ENCODE measurements around the gene HHIP.
"Not testable (repeated sequence)": the region's sequence is repeated elsewhere in the genome, so short reads cannot be mapped to it uniquely, and the experiment has no call there.

HHIP gene

DNA sequence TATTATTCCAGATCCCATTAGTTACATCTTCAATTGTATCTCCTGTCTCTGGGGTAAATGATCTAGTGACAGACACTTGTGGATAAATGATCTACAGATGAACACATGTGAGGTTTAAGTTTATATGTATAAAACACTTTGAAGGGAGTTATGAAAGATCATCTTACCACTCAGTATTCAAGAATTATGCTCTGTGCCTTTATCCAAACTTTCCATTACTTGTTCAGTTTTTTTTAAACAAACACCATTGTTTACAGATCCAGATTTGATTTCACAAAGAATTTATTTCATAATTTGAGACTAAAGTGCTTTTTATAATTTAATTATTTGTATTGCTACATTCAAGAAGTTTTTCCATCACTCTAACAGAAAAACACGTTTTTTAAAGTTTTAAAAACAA is 142.5 kb downstream of the HHIP start:
- H3K27ac ChIP-seq, result no peak overlapping the region
- TF ChIP-seq, protein P1, sequence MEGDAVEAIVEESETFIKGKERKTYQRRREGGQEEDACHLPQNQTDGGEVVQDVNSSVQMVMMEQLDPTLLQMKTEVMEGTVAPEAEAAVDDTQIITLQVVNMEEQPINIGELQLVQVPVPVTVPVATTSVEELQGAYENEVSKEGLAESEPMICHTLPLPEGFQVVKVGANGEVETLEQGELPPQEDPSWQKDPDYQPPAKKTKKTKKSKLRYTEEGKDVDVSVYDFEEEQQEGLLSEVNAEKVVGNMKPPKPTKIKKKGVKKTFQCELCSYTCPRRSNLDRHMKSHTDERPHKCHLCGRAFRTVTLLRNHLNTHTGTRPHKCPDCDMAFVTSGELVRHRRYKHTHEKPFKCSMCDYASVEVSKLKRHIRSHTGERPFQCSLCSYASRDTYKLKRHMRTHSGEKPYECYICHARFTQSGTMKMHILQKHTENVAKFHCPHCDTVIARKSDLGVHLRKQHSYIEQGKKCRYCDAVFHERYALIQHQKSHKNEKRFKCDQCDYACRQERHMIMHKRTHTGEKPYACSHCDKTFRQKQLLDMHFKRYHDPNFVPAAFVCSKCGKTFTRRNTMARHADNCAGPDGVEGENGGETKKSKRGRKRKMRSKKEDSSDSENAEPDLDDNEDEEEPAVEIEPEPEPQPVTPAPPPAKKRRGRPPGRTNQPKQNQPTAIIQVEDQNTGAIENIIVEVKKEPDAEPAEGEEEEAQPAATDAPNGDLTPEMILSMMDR (conservative IDR thresholded peaks at IDR 0.05), result no peak
- TF ChIP-seq ZFX (IDR thresholded peaks at IDR 0.05), result no peak

GRCh38 chr4:144791933-144792332 is 146.0 kb downstream of the HHIP start:
- not testable (repeated sequence) for H3K27ac ChIP-seq
